Bronchial epithelial cell (primary cell): ENCODE measurements around the gene SAPCD2. TPM values are rescaled to one million over a fixed set of nuclear protein-coding genes. Genes with fewer than 3 reads are reported as not detected.

ENCODE experiments used
- DNase-seq: peaks from one replicate; pipeline ENCODE4 v3.0.0-alpha.2; 2010; ENCODE audit warnings: low read depth
- FAIRE-seq: peaks from 2 replicates; lab custom pipeline; 2011; peaks lifted over from hg19 to GRCh38; lab: Jason Lieb, UNC
- H3K27me3 ChIP-seq: 2 replicates; pipeline ENCODE4 v1.5.1; 2011; ENCODE audit warnings: low read length; ENCODE audit not compliant: control insufficient read depth, insufficient read depth
- H3K36me3 ChIP-seq: 2 replicates; pipeline ENCODE4 v1.5.1; 2011; ENCODE audit warnings: low read length; ENCODE audit not compliant: control insufficient read depth, insufficient read depth
- H3K4me3 ChIP-seq: 2 replicates; pipeline ENCODE4 v1.5.1; 2011; ENCODE audit warnings: mild to moderate bottlenecking, low read depth, low read length, control low read depth
- total RNA-seq: library from RNA; depleted of rRNA; stranded (reverse); fragments of >200 nt; gene quantifications from 2 replicates; pipeline ENCODE4 v1.2.1, GENCODE V29; 2014
- TF ChIP-seq, protein P1 (sequence below): IDR thresholded peaks from 2 replicates; pipeline ENCODE4 v1.5.1; 2011; ENCODE audit warnings: mild to moderate bottlenecking, moderate library complexity, low read length, control low read depth, inconsistent platforms; ENCODE audit not compliant: insufficient read depth, severe bottlenecking

SAPCD2 gene
- total RNA-seq, 1 donor from 2014 or later = 0.26 TPM

DNA sequence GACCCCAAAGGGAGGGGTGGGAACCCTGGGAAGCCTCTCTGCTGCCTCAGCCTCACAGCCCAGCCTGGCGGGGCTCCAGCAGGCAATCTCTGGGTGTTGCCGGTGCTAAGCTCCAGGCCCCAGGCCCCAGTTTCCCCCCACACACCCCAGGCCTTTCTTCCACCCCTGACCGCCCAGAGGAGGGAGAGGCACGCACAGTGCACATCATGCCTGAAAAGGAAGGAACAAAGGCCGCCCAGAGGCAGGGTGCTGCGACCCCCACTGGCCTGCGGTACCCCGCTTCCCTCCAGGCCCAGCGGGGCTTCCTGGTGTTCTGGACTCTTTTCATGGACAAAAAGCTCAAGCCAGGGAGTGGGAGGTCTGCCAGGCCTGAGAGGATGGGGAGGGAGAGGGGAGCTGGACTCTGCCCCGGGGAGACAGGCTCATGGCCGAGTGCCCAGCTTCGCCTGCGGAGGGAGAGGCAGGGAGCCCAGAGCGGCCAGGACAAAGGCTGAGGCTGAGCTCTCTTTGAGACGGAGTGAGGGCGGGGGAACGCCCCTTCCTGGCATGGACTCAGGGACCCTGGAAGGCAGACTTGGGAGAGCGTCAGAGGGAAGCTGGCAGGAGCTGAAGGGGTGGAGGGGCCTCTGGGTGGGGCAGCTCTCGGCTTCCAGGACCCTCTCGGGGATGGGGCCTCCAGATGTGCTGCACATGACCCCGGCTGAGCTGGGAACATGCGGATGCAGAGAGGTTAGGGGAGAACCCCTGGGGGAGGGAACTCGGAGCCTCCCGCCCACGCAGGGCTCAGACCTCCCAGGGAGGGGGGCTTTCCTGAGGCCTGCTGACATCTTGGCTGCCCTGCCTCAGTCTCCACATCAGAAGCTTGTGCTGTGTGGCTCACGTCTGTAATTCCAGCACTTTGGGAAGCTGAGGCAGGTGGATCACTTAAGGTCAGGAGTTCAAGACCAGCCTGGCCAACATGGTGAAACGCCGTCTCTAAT is 14.7 kb downstream of the SAPCD2 start:
- TF ChIP-seq, protein P1, sequence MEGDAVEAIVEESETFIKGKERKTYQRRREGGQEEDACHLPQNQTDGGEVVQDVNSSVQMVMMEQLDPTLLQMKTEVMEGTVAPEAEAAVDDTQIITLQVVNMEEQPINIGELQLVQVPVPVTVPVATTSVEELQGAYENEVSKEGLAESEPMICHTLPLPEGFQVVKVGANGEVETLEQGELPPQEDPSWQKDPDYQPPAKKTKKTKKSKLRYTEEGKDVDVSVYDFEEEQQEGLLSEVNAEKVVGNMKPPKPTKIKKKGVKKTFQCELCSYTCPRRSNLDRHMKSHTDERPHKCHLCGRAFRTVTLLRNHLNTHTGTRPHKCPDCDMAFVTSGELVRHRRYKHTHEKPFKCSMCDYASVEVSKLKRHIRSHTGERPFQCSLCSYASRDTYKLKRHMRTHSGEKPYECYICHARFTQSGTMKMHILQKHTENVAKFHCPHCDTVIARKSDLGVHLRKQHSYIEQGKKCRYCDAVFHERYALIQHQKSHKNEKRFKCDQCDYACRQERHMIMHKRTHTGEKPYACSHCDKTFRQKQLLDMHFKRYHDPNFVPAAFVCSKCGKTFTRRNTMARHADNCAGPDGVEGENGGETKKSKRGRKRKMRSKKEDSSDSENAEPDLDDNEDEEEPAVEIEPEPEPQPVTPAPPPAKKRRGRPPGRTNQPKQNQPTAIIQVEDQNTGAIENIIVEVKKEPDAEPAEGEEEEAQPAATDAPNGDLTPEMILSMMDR = no peak
- no peak overlapping the region for H3K4me3 ChIP-seq
- H3K27me3 ChIP-seq = peaks cover 3% of the 10 kb centered on the region
- H3K36me3 ChIP-seq = no peaks in the 10 kb centered on the region
- no peak for DNase-seq
- FAIRE-seq = no peak

DNA sequence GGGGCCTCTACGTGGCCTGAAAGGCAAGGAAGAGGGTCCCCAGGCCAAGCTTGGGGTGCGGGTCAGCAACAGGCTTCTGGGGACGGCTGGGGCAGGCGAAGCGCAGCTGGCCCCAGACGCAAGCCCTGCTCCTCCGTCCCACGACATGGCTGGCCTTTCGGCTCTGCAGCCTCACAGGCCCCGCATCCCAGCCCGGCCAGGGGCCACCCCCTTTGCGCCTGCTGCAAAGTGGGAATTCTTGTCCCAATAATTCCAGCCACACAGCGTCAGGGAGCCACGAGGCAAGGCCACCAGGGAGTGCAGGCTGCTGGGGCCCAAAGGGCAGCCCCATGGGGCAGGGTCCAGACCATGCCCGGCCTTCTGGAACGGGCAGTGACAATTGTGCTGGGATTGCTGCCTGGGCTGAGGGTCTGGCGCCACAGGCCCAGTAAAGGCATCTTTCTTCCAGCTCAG is 15.4 kb downstream of the SAPCD2 start:
- H3K4me3 ChIP-seq = no peak overlapping the region
- TF ChIP-seq, protein P1 = no peak
- peaks cover 3% of the 10 kb centered on the region for H3K27me3 ChIP-seq
- FAIRE-seq = no peak
- H3K36me3 ChIP-seq = no peaks in the 10 kb centered on the region
- no peak for DNase-seq

DNA sequence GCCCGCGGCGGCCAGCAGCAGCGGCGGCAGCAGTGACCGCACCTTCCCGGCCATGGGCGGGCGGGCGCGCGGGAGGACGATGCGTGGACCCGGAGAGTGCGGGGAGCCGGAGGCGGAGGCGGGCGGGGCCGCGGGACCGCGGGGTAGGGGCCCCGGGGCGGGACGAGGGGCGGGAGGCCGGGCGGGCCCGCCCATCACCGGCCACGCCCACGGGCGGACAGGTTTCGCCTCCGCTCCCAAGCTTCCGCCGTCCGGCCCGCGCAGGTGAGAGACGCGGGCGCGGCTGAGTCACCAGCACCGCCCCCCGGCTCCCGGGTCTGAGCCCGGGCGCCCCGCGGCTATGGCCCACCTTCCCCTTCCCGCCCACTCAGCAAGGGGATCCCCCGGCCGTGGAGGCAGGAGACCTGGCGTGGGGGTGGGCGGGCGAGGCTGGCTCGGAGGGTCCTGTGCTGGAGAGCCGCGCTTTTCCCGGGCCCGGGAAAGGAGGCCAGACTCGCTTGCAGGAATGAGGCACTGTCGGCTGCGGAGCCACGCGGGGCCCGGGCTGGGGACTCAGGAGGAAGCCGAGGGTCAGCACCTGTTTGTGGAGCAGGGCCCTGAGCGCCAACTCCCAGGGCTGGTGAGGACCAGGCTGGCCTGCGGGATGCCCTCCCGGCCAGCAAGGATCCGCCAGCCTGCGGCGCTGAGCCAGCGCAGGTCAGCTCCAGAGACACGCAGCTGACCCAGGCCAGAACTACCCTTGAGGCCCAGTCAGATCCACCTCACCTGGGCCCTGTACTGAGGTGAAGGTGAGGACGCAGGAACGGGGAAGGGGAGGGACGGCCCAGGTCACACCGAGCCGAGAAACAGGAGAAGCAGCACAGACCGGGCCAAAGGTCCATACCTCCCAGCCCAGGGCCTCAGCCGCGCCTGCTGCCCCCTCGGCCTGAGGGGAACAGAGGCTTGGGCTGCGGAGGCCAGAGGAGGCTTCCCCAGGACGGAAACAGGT is 16.1 kb downstream of the SAPCD2 start, which contains the start of gene ENTPD2:
Gene ENTPD2, minus strand, starts transcription at position 118 of the 988 bp plus-strand sequence. Its CDS starts 64 bp downstream, at position 54.
- Histone ChIP-seq H3K27me3 (peaks cover 3% of the 10 kb centered on the region), H3K36me3 (no peaks in the 10 kb centered on the region), H3K4me3 (peak within 1 kb of the TSS; percentile 44)
- DNase-seq = peak; percentile 49
- no peak for FAIRE-seq
- TF ChIP-seq, protein P1 = no peak

DNA sequence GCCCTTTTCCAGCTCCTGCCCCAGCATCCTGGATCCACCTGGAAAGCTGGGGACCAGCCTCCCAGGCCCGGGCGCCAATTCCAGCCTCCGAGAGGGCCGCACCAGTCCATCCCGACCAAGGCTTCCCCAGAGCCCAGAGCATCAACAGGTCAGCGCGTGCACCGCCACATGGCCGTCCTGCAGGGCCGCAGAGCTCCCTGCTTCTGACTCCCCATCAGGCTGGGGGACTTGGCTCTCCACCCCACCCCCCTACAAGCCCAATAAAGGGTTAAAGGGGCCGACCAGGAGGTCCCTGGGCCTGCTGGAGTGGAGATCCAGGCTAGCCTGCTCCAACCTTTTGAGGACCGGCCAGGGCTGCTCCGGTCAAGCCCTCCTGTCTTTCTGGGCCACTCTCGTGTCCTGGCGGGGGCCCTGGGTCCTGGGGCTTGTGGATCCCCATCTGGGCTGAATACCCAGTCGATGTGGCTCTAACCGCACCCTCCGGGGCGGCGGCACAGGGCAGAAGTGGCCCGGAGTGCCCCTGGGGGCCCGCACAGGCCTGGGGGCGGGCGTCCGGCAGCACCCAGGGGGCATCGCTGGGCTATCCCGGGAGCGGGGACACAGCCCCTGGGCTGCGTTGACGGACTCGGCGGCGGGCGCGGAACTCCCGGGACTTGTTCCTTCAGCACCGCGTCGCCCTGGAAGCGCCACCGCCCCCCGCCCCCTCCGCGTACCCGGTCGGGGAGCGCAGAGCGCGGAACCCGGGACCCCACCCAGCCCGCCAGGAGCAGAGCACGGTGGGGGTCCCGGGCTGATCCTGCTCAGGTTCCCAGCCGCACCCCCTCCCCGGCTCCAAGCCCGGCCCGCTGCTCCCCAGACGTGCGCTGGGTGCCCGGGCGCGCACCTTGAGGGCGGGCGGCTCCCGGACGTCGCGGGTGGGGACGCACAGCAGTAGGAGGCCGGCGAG is 17.1 kb downstream of the SAPCD2 start:
- no peak for FAIRE-seq

More for the DNA sequence above, 17.1 kb downstream of the SAPCD2 start:
- Histone ChIP-seq H3K27me3 (peaks cover 3% of the 10 kb centered on the region), H3K36me3 (no peaks in the 10 kb centered on the region), H3K4me3 (peak overlapping the region; percentile 44)
- TF ChIP-seq, protein P1 = no peak
- DNase-seq = no peak
